GM21390 (cell line): Measurements from ENCODE around the gene FKRP.

Source experiments
- ATAC-seq: cut with Tn5 transposase; IDR thresholded peaks from one replicate; pipeline ENCODE4 v1.9.1; 2021; ENCODE audit not compliant: unreplicated experiment

The FKRP gene

DNA sequence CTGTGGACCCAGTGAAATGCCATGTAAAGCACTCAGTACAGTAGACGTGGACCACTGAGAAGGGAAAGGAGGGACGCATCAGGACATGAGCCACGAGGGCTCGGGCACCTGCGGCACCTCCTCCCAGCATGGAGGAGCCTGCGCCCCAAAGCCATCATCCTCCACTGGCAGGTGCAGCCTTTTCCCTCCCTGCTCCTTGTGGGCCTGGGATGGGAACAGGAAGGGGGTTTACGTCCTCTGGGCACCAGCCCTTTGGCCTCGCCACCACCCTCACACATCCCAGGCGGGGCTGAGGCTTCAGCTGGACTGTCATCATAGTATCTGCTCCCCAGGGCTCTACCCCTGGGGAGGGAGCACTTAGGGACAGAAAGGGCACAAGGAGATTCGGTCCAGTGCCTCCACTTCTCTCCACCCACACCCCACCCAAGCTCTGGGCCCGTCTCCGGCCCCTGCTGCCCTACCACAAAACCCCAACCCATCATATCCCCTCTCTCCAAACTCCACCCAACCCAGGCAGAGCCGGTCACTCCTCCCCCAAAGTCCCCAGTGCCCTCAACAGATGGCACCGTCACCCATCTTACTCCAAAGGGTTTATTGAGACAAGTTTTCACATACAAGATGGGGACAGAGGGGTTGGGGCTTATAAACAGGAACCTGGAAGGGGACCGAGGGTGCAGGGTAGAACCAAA is 26.8 kb upstream of the FKRP start:
- ATAC-seq, result no peak

DNA sequence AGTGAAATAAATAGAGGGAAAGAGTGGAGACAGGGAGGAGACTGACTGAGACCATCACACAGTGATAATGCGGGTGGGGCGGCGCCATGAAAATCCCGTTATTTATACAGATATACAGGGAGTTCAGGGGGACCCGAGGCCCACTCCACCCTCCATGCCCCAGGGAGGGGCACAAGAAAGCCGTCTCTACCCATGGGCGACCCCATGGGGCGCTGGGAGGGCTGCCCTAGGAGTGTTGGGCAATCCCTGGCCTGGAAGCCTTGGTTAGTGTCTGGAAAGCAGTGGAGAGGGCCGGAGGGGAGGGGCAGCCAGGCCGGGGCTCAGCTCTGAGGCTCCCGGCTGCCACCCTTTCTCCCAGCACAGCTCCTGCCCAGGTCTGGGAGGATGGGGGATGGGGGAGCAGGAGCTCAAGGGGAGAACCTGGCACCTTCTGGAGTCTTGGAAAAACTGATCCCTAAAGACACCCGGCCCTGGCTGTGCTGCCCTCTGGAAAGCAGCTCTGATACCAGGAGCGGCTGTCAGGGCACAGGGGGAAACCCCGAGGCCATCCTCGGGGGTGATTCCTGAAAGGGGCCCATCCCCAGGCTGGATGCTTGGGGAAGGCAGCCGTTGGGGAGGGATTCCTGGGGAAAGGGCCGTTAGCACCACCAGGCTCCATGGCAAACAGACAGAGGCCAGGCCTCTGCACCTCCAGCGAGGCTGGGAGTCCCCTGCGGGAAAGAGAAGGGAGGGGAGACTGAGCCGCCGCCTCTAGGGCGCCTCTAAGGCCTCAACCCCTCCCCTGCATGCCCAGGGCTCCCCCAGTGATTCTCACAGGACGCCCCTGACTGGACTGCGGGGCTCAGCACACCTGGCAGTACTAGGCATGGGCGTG is 26.0 kb upstream of the FKRP start:
- ATAC-seq, result no peak

DNA sequence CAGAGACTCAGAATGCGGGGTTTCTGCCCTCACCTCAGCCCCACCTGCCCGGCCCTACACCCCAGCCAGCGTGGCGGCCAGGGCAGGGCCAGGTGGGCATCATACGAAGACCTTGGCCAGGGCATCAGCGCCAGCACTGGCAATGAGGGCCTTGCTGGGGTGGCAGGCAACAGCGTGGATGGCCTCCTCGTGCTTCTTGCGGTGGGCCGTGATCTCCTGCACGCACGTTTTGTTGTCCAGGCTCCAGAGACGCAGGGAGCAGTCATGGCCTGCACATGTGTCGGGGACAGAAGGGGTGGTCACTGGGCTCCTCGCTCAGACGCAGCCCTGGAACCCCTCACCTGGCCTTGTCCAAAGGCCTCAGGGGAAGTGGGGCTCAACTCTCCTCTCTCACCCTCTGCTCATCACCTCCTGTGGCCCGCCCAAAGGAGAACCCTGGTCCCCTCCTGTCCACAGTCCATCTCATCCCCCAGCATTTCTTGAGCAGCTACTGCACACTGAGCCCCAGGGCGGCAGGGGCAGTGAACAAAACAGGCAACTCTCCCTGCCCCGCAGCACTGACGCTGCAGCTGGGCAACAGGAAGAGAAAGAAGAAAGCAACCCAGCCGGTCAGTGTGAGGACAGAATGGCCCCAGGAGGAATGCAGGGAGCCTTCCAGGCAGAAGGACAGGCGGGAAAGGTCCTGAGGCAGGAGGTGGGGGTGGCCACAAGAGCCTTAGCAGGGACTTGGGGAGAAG is 25.2 kb upstream of the FKRP start:
- ATAC-seq, result no peak

DNA sequence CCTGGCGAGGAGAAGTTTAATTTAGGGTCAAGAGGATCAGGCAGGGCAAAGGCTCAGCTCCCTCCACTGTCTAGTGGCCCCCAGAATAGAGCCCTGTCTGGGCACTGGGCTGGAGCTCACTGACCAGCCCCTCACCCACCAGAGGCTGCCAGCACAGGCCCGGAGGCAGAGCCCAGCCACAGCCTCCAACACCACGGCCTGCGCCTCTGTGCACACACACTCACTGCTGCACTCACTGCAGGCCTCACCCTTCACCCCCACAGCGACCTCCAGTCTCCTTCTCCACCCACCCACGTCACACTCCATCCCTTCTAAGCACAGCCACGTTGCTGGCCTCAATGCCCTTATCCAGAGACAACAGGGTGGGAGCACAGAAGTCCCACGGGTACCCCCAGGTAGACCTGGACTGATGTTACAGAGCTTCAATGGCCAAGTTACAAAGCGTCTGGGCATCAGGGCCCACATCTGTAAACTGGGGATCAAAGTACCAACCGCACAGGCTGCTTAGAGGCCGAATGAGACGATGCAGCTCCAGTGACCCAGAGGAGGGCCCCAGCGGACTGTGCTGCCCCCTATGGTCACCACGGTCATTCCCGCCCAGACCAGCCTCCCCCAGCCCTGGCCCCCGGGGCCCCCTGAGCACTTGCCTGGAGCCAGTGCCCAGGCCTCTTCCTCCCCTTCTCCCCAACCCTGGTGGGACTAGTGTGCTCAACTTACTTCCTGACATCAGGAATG is 24.4 kb upstream of the FKRP start:
- ATAC-seq, result no peak

DNA sequence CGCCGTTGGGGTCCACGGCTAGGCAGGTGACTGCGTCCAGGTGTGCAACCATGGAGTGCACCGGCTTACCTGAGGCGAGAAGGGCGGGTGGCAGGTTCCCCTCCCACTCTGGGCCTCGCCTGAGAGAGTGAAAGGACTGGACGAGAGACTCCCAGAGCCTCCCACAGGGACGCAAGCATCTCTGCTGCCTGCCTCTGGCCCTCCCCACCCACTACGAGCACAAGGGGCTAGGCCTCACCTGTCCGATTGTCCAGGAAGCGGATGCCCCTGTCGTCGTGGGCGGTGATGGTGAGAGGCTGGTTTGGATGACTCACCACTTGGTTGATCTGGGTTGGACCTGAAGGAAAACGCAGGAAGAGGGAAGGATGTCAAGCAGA is 23.9 kb upstream of the FKRP start:
- no peak for ATAC-seq

DNA sequence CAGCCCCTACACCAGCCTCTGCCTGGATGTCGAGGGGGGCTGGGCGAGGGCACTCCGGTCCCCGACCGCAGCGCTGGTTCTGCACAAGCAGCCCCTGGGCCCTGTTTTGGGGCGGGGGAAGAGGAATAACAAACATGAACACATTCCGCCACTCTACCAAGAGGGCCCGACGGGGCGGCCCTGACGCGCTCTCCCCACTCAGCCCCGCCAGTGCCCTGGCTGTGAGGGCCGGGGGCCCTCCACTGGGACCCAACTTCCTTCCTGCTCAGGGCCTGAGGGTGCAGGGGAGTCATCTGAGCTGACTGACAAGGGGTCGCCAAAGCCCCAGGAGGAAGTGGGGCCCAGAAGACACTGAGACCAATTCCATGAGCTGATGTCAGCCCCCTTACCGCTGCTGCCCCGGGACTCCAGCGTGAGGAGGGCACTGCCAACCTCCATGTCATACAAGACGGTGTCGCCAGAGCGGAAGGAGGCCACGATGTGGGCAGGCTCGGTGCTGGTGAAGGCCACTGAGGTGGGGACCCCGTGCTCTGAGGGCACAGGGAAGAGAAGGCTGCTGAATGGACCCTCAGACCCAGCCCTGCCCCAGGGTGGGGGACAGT is 23.3 kb upstream of the FKRP start:
- ATAC-seq, result no peak

DNA sequence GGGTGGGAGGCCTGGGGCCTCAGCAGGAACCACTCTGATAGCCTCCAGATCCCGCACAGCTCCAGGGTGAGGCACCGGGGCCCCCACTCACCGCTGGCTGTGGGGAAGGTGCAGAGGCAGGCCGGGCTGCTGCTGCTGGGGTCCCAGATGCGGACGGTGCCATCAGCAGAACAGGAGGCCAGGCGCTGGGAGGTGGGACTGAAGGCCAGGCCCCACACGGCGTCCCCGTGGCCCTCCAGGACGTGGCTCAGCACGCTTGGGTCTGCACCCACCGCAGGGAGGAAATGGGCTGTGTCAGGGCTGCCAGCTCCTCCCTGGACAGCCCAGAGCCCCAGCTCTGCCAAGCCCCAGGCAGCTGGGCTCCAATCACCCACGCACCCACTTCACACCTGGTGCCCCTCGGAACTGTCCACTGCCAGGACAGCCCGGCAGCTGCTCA is 22.8 kb upstream of the FKRP start:
- no peak for ATAC-seq

DNA sequence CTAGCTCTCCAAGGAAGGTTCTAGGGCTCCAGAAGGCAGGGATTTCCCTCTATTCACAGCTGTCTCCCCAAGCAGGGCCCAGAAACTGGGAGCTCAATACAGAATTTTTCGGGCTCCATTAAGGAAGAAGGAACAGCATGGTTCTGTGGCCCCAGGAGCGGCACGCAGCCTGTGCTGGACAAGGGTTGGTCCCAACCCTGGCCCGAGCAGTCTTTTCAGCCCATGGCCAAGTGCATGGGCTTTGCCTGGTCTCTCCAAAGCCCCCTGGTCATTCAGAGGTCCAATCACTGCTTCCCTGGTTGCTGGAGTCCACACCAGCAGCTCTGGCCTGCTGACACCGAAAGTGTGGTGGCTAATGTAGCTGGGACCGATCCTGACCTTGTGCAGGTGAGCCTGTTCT is 22.4 kb upstream of the FKRP start:
- no peak for ATAC-seq

DNA sequence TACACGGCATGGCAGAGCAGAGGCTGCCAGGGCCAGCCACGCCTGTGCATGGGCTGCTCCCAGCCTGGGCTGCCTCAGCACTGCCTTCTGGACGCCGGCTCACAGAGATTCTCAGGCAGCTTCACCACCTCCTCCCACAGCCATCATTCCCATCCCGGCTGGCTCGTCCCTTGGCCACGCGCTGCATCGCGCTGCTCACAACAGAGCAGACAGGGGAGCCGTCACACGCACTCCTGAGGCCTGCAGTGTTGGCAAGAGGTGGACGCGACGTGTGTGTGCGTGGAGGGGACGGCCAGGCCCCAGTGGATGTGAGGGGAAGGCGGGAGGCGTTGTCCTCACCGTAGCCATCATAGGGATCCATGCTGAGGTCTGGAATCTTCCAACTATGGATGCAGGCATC is 21.4 kb upstream of the FKRP start:
- no peak for ATAC-seq

DNA sequence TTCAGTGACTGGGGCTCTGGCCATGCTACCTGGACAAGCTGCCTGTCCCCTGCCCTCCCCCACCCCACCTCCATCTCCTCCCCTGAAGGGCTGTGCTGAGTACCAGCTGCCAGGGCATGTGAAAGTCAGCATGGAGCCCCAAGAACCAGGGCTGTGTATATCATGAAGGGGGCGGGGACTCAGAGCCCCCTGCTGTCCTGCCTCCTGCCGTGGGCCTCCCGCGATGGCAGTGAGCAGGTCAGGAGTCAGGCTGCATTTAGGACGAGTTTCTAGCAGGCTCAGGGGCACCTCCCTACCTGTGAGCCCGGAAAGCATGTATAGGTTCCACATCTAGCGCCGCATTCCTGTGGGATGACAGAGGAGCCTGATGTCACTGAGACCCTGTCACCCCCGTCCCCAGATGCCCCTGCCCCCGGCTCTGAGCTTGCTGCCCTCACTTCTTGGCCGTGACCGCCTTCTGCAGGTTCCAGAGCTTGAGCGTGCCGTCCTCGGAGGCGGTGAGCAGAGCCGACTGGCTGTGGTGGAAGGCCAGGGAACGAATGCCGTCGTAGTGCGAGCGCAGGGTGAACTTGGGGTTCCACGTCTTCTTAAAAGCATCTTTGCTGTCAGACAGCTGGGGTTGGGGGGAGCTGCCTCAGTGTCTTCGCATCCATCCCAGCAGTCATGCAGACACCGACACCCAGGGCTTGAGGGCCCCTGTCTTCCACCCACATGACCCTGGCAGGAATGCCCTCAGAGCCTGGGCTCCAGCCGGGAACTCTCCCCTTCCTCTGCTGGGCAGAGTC is 20.6 kb upstream of the FKRP start:
- no peak for ATAC-seq

DNA sequence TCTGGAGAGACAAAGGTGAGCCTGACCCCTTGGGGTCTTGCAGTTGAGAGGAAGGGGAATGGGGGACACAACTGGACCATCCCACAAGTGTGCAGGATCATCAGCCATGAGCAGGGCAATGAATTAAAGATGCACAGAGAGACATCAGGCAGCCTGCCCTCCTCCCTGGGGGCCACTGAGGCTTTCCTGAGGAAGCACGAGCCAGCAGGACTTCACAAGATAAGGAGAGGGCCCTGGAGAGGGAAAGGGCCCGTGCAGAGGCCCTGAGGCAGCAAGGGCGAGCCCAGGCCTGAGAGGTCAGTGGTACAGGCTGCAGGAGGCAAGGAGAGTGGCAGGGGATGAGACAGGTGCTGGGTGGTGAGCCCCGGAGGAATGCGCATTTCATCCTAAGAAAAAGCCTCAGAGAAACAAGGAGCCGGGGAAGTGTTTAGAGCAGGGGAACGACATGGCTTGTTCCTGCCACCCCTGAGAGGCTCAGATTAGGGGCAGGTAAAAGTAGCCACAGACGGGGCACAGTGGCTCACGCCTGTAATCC is 19.9 kb upstream of the FKRP start:
- ATAC-seq, result no peak

DNA sequence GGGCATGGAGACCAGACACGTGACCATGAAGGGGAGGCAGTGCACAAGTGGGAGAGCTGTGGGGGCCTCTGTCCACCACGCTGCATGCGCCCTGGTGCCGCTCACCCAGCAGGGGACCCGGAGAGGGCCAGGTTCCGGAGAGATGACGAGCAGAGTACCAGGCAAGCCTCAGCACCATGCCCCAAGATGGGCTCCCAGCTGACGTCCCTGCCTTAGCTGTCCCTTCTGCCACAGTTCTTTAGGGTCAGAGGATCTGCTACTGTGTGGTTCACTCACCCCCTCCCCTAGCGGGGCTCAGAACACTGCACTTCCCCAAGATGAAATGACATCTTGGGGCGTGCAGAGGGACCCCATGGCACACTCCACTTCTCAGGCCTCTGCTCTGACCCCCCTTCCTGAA is 19.3 kb upstream of the FKRP start:
- ATAC-seq, result no peak

DNA sequence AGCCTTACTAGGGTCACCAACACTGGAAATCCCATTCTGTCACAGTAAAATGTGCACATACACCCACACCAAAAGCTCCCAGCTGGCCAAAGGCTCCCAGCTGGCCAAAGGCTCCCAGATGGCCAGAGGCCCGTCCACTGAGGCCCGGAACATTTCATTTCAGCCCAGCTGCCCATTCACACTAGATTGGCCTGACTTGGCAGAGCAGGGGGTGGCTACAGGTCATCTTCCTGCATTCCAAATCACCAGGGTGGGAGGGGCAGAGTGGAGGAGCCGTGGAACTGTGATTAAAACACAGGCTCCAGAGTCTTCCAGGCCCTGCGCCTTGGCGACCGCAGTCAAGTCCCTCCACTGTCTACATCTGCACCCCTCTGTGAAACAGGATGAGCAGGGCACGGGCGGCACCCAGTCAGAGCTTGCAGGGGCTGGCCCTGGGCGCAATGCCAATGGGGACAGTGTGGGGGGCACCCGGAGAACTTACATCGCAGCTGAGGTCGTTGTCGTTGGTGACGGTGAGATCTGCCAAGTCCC is 18.8 kb upstream of the FKRP start:
- no peak for ATAC-seq

DNA sequence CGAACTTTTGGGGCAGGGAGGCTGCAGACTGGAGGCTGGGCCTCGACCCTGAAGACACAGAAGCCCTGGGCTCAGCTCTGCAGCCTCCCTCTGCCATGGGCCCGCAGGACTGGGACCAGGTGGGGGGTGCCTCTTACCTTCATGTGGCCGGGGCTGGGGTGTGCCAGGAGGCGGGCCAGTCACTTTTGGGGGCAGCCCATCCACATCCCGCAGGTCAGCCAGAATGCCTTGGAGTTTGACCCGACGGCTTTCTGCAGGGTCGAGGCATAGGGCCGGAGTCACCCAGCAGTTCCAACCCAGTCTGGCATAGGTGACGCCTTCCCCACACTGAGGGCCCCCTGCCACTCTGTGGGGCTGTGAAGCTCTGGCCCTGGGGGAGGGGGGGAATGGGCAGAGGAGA is 18.1 kb upstream of the FKRP start:
- ATAC-seq, result no peak

DNA sequence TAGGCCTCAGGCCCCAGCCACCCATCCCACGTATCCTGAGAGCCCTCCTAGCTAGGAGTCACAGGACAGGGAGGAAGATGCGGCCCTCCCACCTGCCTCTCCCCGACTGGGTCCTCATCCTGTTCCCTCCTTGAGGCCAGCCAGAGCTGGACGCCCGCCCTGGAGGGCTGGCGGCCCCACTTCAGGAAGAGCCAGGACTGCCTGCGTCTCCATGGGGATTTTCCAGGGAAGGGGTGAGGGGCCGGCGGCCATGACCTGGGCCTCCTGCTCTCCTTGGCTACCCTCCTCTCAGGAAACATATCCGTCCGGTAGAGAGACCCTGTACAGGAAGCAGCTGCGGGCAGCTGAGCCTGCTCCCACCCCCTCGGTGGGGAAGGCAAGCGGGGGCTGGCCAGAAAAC is 17.6 kb upstream of the FKRP start:
- ATAC-seq, result no peak

DNA sequence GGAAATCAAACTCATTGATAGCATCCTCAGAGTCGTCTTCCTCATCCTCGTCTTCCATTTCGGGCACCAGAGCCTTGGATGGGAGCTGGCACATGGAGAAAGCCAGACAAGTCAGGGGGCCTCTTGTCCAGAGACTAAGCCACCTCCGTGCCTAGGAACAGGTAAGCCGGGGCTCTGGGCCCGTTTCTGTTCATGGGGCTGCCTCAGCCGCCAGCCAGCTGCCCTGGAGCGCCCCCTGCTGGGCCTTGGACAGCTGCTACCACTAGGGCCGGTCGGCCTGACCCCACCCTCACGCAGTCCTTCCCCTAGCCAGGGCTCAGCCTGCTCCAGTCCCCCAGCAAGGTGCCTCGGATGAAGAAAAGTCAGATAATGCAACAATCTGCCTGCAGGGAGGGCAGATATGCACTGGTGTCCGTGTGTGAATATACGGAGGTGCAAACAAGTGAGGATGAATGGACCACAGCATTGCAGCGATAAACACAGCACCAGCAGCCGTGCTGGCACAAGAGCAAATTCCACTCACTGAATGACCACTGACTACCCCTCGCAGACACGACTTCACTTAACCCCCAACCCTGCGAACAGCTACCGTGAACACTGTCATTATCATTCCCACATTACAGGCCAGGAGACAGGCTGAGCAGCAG is 17.0 kb upstream of the FKRP start:
- ATAC-seq, result no peak

DNA sequence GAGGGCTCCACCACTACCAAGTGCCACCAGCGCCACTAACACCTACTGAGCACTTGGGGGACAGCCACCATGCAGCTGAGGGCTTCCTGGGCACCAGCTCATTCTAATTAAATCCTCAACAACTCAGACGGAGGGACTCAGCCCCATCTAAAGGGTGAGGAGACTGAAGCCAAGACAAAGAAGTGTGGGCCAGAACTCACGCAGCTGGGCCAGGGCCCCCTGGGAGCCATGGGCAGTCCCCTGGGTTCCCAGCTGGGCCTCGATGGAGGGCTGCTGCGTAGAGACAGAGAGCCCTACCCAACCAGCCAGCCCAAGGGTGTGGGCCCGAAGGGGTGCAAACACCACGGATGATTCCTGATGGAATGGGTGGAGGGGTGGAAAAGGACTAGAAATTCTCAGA is 16.2 kb upstream of the FKRP start:
- no peak for ATAC-seq

DNA sequence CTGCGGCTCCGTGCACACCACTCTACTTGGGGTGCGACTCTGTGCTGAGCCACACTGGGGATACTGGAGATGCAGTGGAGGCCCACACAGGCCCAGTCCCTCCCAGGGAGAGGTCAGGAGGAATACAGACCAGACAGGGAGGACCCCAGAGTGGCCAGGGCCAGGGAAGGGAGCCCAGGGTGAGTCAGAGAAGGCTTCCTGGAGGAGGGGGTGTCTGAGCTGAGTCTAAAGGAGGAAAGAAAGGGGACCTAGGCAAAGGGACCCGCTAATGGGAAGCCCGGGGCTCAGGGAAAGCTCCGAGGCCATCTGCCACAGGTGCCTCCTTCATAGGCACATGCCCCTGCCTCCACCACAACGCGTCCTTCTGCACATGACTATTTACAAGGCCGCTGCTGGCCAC is 15.7 kb upstream of the FKRP start:
- ATAC-seq, result no peak

DNA sequence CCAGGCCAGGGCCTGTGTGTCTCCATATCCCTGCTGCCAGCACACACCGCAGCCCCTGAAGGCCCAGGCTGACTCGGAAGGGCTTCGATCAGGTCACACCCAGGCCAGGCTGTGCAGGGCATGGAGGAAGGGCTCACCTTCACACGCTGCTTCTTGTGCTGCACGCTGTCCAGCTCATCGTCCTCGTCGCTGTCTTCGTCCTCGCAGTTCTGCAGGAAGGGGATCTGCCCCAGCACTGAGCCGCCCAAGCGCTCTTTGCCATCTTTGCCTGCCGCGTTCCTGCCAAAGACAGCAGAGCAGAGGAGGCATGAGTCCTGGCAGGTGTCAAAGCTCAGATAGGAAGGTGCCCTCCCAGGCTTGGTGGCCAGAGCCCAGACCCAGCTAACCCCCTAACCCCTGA is 15.3 kb upstream of the FKRP start:
- ATAC-seq, result no peak
